ENCODE data around the gene NSG1.
A peak's percentile ranks its signal among the peaks of the same experiment; 100 is the strongest.
"Not testable (repeated sequence)": the region's sequence is repeated elsewhere in the genome, so short reads cannot be mapped to it uniquely, and the experiment has no call there.

The NSG1 gene

GRCh38 chr4:4417886-4418285 lies 31.0 kb downstream of the NSG1 start:
- DNase-seq, result no peak

GRCh38 chr4:4418676-4419390 lies 31.9 kb downstream of the NSG1 start:
- DNase-seq, result no peak

- DNase-seq, result no peak
These were observed 33.0 kb downstream of the NSG1 start for GRCh38 chr4:4419896-4420295.

- no peak for DNase-seq
These were observed 33.5 kb downstream of the NSG1 start for GRCh38 chr4:4420421-4420820.

GRCh38 chr4:4421356-4421755 lies 34.5 kb downstream of the NSG1 start:
- no peak for DNase-seq

- not testable (repeated sequence) for DNase-seq
These were observed 35.2 kb downstream of the NSG1 start for GRCh38 chr4:4422117-4422516.

- no peak for DNase-seq
These were observed 36.1 kb downstream of the NSG1 start for GRCh38 chr4:4422856-4423499.

GRCh38 chr4:4423706-4424498 lies 37.0 kb downstream of the NSG1 start:
- DNase-seq, result no peak

- DNase-seq, result no peak
These were observed 37.7 kb downstream of the NSG1 start for GRCh38 chr4:4424499-4425115.

- no peak for DNase-seq
These were observed 38.3 kb downstream of the NSG1 start for GRCh38 chr4:4425119-4425690.

- DNase-seq, result no peak
These were observed 38.8 kb downstream of the NSG1 start for GRCh38 chr4:4425696-4426095.

- DNase-seq, result no peak
These were observed 39.7 kb downstream of the NSG1 start for GRCh38 chr4:4426511-4427120.

GRCh38 chr4:4427121-4427870 lies 40.4 kb downstream of the NSG1 start:
- DNase-seq, result no peak

GRCh38 chr4:4427886-4428285 lies 41.0 kb downstream of the NSG1 start:
- DNase-seq, result no peak

GRCh38 chr4:4428966-4429875 lies 42.3 kb downstream of the NSG1 start:
- DNase-seq, result no peak

- DNase-seq, result peak; percentile 93
These were observed 43.7 kb downstream of the NSG1 start for GRCh38 chr4:4430492-4431195.

GRCh38 chr4:4432341-4433125 lies 45.6 kb downstream of the NSG1 start:
- no peak for DNase-seq

GRCh38 chr4:4433941-4434340 lies 47.0 kb downstream of the NSG1 start:
- DNase-seq, result no peak

GRCh38 chr4:4436244-4436823 lies 49.4 kb downstream of the NSG1 start:
- DNase-seq, result no peak
